Measurements from ENCODE around the gene EPS15. TPM values are rescaled to one million over a fixed set of nuclear protein-coding genes. Genes with fewer than 3 reads are reported as not detected.
A peak's percentile ranks its signal among the peaks of the same experiment; 100 is the strongest.

The EPS15 gene
- total and polyA plus RNA-seq, 10 of the 15 experiments (the other 5 are each of a cell fraction or from before 2014, with no cell fraction given), result 24.7 to 87.8 (median 56.3) TPM

- TF ChIP-seq ETV6 (conservative IDR thresholded peaks at IDR 0.05 in 1 of 2, IDR thresholded peaks at IDR 0.05 in 1 of 2; ENCODE audit: borderline replicate concordance in 1 of 2, low read depth in 1 of 2) (0 out of 4 replicates have a peak, but pooled peaks of 1 of the 2 experiments have one; percentile 22), PRDM15 (CRISPR knock-in tag; IDR thresholded peaks at IDR 0.05) (no peak), IKZF2 (IDR thresholded peaks at IDR 0.05) (no peak), MAX (IDR thresholded peaks at IDR 0.05; ENCODE audit: low read depth, low read length) (no peak), NKRF (conservative IDR thresholded peaks at IDR 0.05) (no peak), TBL1XR1 (IDR thresholded peaks at IDR 0.05; ENCODE audit: low read depth, low read length) (no peak), POLR2AphosphoS2 (IDR thresholded peaks at IDR 0.05; ENCODE audit: low read depth, low read length) (no peak), ATF7 (IDR thresholded peaks at IDR 0.05; ENCODE audit: low read depth) (no peak), RAD51 (IDR thresholded peaks at IDR 0.05) (no peak), MEF2A (IDR thresholded peaks at IDR 0.05; ENCODE audit: insufficient read depth, low read depth, low read length) (no peak), PBX3 (IDR thresholded peaks at IDR 0.05; ENCODE audit: insufficient replicate concordance, low read depth, low read length) (no peak), NR2C2 (IDR thresholded peaks at IDR 0.05; ENCODE audit: borderline replicate concordance, control insufficient read depth, insufficient read length, low read depth) (no peak), MLLT1 (IDR thresholded peaks at IDR 0.05) (peak; percentile 50), ASH2L (IDR thresholded peaks at IDR 0.05; ENCODE audit: borderline replicate concordance, low read depth) (no peak)
These were observed 12.5 kb downstream of the EPS15 start (continued) for GRCh38 chr1:51506537-51506936.
